Stimulated activated CD4-positive, alpha-beta T cell treated with anti-CD3 and anti-CD28 coated beads, TNF-alpha, amount 100 ng/mL, for 1 hour (primary cell): ENCODE data around the gene ST8SIA5.

ENCODE experiments used
- DNase-seq, 3 donors: peaks; one replicate each; pipeline ENCODE4 v3.0.0-alpha.2; 2020; ENCODE audit warnings: low read depth in 3 of 3, low spot score in 1 of 3

Gene ST8SIA5

GRCh38 chr18:46676182-46676835 lies 80.5 kb downstream of the ST8SIA5 start:
- no peak for DNase-seq

DNA sequence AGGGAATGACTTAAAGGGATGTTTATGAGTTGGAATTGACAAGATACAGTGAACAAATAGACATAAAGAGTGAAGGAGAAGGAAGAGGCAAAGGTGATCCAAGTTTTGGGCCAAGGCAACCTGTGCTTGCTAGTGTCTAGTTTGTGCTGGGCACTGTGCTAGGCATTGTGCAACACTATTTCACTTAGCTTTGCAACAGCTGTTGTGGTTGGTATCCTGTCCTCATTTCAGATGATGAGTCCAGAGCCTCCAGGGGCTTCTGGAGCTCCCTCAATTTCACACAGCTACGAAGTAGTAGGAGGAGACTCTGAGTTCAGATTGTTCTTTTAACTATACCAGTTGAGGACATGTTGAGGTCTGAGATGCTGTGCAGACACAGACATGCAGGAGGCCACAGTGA lies 81.7 kb downstream of the ST8SIA5 start:
- DNase-seq: no peak

GRCh38 chr18:46672062-46672970 lies 84.5 kb downstream of the ST8SIA5 start:
- no peak for DNase-seq

DNA sequence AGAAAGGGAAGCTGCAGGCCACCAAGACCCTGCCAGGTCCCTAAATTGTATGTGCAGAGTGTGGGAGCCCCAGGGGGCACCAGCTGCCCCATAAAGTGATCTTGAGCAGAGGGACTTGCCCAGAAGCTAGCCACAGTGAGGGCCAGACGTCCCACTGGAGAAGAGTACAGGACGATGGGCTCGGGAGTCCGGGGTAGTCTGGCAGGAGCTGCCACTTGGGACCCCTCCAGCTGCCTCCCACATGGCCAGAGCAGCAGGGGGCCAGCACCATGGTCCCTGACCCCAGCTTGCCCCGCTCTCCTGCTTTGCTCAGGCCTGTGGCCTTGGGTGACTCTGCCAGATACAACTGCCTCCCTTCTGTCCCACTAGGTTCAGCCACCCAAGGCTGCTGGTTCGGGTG lies 88.2 kb downstream of the ST8SIA5 start:
- no peak for DNase-seq

DNA sequence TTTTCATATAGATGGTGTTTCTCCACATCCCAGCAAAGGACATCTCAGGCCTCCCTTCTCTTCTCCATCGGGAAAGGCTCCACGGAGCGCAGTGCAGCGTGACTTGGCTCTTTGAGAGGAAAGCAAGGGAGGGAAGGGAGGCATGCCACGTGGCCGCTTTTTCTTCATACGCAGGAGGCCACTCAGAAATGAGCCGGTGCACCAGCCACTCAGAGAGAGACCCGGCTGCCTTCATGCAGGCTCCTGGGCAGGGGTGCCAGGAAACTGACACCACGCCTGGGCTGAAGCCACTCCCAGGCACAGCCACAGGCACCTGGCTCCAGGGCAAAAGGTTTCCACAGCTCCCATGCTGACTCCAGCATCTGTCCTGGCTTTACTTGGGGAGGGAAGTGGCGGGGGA lies 88.7 kb downstream of the ST8SIA5 start:
- DNase-seq: no peak

DNA sequence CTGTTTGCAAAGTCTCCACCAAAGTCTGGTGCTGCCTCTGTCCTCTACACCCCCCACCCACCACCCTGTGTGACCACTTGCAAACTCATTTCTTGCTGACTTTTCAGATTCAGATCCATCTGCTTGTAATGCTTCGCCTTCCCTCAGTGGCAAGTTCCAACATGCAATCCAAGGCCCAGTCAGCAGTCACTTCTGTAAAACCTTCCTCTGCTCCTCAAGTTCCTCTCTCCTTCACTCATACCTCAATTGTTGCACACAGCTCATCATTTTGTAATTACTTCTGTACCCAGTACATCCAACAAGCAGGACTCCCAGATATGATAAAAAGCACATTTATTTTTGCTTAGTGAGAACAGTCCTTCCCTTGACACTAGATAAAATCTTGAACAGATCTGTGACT lies 93.3 kb downstream of the ST8SIA5 start:
- no peak for DNase-seq

DNA sequence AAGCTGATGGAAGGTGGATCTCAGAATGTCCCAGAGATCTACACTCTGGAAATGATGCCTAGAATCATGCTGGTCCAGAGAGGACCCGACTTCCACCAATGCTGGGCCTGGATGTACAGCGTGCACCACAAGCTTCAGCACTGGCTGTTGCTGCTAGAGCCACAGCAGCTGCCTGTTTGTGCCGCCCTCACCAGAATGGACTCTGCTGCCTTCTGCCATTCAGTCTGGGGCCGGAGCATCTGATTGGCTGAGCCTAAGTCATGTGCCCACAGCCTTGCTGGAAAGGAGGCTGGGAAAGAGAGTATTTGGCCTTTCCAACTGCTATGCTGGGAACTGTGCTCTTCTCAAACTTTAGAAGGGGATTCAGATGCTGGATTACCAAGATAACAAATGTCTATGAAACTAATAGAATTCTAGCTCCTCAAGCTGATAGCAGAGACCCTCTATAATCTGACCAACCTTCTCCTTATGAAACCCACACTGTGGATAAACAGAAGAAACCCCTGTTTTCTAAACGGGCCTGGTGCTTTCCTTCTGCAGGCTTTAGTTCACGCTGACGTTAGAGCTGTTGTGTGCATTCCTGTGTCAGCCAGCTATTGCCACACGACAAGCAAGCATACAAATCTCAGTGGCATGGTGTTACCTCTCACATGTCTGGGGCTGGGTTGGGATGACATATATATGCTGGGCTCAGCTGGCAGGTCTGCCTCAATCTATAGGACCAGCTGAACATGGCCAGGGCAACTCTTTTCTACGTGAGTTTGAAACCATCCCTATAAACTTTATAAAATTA lies 95.7 kb downstream of the ST8SIA5 start:
- DNase-seq: no peak

- DNase-seq: no peak
Measured at GRCh38 chr18:46659484-46659883, 97.4 kb downstream of the ST8SIA5 start.

GRCh38 chr18:46657115-46657955 lies 99.5 kb downstream of the ST8SIA5 start, which contains the start of gene LOXHD1:
TSS of gene LOXHD1 (minus strand) at chr18:46657220. CDS start at chr18:46657033, 187 bp downstream.
- no peak for DNase-seq

DNA sequence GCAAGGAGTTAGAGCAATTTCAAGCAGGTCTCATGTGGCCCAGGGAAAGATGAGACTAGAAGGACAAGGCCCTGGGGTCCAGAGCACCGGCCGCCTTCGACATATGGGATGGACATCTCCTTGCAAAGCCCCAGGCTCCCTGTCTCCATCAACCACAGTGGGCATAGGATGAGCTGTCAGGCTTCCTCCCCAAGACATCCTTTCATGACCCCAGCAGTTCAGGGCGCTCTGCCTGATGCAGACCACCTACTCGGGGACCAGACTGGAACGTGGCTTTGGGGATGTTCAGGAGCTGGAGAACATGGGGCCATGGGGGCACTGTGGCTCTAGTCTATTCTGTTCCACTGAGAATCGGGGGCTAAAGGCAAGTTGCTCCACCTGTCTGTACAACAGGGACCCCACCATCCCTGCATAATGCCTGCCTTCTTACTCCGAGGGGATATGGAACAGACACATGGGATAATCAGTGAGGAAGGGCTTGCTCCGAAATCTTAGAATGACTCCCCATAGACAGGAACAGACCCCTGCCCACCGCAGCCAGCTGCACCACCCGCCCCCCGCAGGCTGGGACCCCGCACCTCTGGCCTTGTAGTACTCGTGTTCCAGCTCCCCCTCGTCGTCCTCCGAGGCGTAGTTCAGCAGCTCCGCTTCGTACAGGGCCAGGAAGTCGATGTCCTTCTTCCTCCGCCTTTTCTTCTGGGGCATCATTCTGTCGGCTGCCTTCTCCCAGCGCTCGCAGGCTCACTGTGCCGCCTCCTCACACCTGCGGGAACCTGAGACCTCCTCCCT lies 100.3 kb downstream of the ST8SIA5 start:
- DNase-seq: no peak

- DNase-seq: no peak
Measured at GRCh38 chr18:46652372-46652771, 104.5 kb downstream of the ST8SIA5 start.

- no peak for DNase-seq
Measured at GRCh38 chr18:46650681-46651080, 106.2 kb downstream of the ST8SIA5 start.

DNA sequence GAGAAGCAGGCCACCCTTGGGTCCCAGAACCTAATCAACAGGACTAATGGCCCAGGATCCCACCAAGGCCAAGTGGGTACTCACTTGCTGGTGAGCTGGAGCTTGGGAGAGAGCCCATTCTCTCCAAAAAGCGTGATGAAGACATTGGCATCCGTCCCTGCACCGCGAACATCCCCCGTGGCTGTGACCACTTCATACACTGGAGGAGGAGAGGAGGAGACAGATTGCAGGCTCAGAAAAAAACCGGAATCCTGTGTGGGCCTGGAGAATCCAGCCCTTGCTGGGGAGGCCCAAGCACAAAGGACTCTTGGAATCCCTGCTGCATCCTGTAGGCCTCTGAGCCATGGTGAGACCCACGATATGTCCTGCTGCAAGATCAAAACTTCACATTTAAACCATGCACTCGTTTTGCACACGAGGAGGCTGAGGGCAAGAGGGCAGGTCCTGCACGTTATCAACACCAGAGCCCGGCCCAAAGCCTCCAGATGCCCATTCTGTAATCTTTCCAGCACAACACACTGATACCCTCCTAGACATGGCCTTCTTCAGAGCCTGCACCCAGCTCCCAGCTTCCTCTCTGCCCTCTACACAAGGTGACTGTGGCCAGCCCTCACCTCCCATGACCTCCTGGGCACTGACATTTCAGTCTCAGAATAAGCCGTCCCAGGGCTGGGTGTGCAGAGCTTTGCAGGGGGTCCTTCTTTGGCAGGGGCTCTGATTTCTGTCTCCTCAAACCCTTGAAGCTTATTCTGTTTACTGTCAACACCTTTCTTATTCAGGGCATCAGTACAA lies 107.6 kb downstream of the ST8SIA5 start:
- no peak for DNase-seq

DNA sequence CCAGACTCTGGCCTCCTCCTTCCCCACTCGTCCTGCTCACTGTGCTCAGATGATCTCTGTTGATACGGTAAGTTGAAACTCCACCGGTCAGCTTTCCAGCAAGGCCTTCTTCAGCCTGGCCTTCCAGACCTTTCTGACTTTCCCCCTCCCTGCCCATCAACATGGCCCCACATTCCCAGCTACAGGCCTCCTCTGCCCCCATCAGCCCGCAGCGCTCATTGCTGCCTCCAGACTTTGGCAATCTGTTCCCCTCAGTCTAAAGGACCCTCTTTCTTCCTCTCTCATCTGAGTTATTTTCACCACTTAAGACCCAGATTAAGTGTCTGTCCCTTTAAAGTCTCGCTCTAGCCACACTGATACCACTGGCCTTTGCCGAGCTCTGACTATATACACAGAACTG lies 110.4 kb downstream of the ST8SIA5 start:
- DNase-seq: no peak

GRCh38 chr18:46642561-46642960 lies 114.3 kb downstream of the ST8SIA5 start:
- DNase-seq: no peak

DNA sequence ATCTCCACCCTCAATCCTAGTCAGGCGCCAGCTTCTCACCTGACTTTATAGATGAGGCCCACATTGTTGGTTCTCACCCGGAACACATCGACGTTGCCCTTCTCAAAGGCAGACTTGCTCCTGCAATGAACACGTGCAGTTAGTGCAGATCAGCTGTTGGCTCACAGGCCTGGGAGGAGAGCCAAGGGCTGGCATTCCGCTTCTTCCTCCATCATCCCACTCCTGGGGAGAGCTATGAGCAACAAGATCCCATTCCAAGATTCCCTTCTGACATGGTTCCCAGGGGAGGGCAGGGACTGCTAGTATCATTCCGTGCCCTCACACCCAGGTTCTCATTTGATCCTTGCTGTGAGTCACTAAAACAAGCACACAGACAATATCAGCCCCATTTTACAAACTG lies 114.9 kb downstream of the ST8SIA5 start:
- no peak for DNase-seq

DNA sequence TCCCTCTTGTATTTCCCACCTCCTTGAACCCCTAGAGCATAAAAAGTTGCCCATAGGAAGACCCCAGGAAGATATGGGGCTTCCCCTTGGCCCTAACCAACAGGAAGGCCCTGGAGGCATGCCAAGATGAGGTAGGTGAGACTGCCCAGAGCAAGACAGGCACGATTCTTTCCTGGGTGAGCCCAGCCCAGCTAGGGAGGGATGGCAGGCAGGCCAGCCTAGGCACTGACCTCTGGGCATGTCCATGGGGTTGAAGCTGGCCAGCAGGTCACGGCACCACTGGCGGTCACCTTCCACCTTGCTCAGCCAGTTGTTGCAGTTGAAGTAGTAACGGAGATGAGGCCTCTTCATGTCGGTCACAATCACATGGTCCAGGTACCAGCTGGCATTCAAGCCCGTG lies 117.5 kb downstream of the ST8SIA5 start:
- no peak for DNase-seq

- no peak for DNase-seq
Measured at GRCh38 chr18:46636040-46636630, 120.7 kb downstream of the ST8SIA5 start.
